Measurements from ENCODE around the gene KRT86. TPM values are rescaled to one million over a fixed set of nuclear protein-coding genes. Genes with fewer than 3 reads are reported as not detected.
A peak's percentile ranks its signal among the peaks of the same experiment; 100 is the strongest.
"Not testable (repeated sequence)": the region's sequence is repeated elsewhere in the genome, so short reads cannot be mapped to it uniquely, and the experiment has no call there.

KRT86 gene
- total and polyA plus RNA-seq, 2 donors from 2014 or later = 1.3 TPM; not detected in 1

DNA sequence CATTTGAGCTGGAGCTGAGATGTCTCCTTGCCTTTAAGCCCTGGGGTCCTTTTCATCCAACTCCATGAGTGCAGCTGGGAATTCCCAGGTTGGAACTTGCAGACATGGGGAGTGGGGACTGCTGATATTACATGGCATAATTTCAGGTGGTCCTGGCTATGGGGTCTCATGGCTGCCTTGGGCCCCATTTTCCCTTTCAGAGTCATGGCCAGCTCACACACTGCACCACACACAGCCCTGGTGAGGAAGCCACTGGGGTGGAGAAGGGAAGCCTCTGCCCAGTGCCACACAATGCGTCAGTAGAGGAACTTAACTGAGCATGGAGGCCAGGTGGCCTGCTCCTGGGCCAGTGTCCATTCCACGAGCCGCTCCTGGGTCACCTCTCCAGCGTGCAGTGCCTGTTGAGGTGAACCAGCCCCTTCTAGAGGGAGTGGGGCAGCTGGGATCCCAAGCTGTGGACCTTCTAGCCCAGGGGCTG lies 17.3 kb upstream of the KRT86 start:
- no peak overlapping the region for H3K9ac ChIP-seq (ENCODE audit: low read length in 3 of 3)
- intact Hi-C loops (cut with DNase I) = no loop called here
- H3K4me3 ChIP-seq (ENCODE audit: low read length in 3 of 3) = no peak overlapping the region
- no peaks in the 10 kb centered on the region for H3K9me3 ChIP-seq (ENCODE audit: control insufficient read depth in 2 of 3, insufficient read depth in 1 of 3, low read length in 3 of 3)
- DNase-seq (peak in 2 of 5 donors; percentile 29 to 37), FAIRE-seq (no peak)
- H3K27me3 ChIP-seq (ENCODE audit: control insufficient read depth, insufficient read depth, low read length) = peaks cover 19% of the 10 kb centered on the region
- no peak overlapping the region for H3K27ac ChIP-seq (ENCODE audit: low read depth in 2 of 2, low read length in 2 of 2)
- no peak for TF ChIP-seq CTCF (IDR thresholded peaks at IDR 0.05; ENCODE audit: borderline replicate concordance, extremely low read depth, insufficient read depth)
- peaks cover 3 to 6% (median 6%) of the 10 kb centered on the region in 3 donors for H3K4me1 ChIP-seq (ENCODE audit: control insufficient read depth in 2 of 3, insufficient read depth in 2 of 3, low read depth in 1 of 3, low read length in 3 of 3)
- no peaks in the 10 kb centered on the region for H3K36me3 ChIP-seq (ENCODE audit: control insufficient read depth in 2 of 3, insufficient read depth in 3 of 3, low read length in 3 of 3)

DNA sequence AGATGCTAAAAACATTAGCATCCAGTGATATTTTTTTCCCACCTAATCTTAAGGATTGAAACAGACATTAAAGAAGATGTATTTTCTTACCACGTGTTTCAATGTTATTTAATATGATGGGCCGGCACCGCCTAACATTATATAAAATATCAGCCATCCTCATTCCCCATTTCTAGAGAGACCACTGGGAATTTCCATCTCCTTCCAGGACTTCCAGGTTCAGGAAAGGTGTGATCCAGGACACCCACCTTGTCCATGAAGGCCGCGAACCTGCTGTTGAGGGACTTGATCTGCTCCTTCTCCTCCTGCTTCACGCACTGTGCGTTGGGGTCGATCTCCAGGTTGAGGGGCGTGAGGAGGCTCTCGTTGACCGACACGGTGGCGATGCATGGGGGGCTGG lies 16.5 kb upstream of the KRT86 start:
- H3K36me3 ChIP-seq (ENCODE audit: control insufficient read depth in 2 of 3, insufficient read depth in 3 of 3, low read length in 3 of 3); H3K9ac ChIP-seq (ENCODE audit: low read length in 3 of 3); H3K27ac ChIP-seq (ENCODE audit: low read depth in 2 of 2, low read length in 2 of 2); H3K9me3 ChIP-seq (ENCODE audit: control insufficient read depth in 2 of 3, insufficient read depth in 1 of 3, low read length in 3 of 3); H3K4me1 ChIP-seq (ENCODE audit: control insufficient read depth in 2 of 3, insufficient read depth in 2 of 3, low read depth in 1 of 3, low read length in 3 of 3); H3K4me3 ChIP-seq (ENCODE audit: low read length in 3 of 3); FAIRE-seq; intact Hi-C loops (cut with DNase I): not testable (repeated sequence)
- peak in 1 of 5 donors; percentile 24 for DNase-seq
- peaks cover 19% of the 10 kb centered on the region for H3K27me3 ChIP-seq (ENCODE audit: control insufficient read depth, insufficient read depth, low read length)

GRCh38 chr12:52258335-52258901 lies 16.0 kb upstream of the KRT86 start:
- FAIRE-seq (no peak), DNase-seq (peak; percentile 53 to 74 (median 65))
- no peak overlapping the region for H3K4me3 ChIP-seq (ENCODE audit: low read length in 3 of 3)

More at GRCh38 chr12:52258335-52258901, 16.0 kb upstream of the KRT86 start:
- peaks cover 19% of the 10 kb centered on the region for H3K27me3 ChIP-seq (ENCODE audit: control insufficient read depth, insufficient read depth, low read length)
- H3K4me1 ChIP-seq (ENCODE audit: control insufficient read depth in 2 of 3, insufficient read depth in 2 of 3, low read depth in 1 of 3, low read length in 3 of 3) = peaks cover 0 to 3% (median 0%) of the 10 kb centered on the region in 3 donors
- no peak overlapping the region for H3K9ac ChIP-seq (ENCODE audit: low read length in 3 of 3)
- no peak overlapping the region for H3K27ac ChIP-seq (ENCODE audit: low read depth in 2 of 2, low read length in 2 of 2)
- no peak for TF ChIP-seq CTCF (IDR thresholded peaks at IDR 0.05; ENCODE audit: borderline replicate concordance, extremely low read depth, insufficient read depth)
- H3K9me3 ChIP-seq (ENCODE audit: control insufficient read depth in 2 of 3, insufficient read depth in 1 of 3, low read length in 3 of 3) = no peaks in the 10 kb centered on the region
- intact Hi-C loops (cut with DNase I) = no loop called here
- no peaks in the 10 kb centered on the region for H3K36me3 ChIP-seq (ENCODE audit: control insufficient read depth in 2 of 3, insufficient read depth in 3 of 3, low read length in 3 of 3)

All from kidney (tissue), 14 donors.